ENCODE results near the gene ARHGAP24. TPM values are rescaled to one million over a fixed set of nuclear protein-coding genes. Genes with fewer than 3 reads are reported as not detected.

The ARHGAP24 gene
- total and polyA plus RNA-seq, 2 experiments from 2014 or later: 0.21 to 0.36 TPM

DNA sequence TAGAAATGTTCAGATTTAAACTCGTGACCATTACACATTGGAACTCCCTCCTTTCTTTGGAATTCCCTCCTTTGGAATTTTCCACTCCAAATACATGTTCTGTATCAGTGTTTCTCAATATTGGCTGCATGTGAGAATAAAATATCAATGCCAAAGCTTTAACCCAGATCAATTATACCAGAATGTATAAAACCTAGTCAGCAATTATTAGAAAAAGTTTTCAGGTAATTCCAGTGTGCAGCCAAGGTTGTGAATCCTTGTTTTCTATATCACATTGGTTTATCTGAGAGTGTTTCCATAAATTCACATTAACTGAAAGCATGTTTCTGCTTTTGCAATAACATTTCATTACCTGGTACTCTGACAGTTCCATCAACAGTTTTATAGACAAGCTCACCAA lies 490.6 kb downstream of the ARHGAP24 start (continued):
- TF ChIP-seq, protein P1, sequence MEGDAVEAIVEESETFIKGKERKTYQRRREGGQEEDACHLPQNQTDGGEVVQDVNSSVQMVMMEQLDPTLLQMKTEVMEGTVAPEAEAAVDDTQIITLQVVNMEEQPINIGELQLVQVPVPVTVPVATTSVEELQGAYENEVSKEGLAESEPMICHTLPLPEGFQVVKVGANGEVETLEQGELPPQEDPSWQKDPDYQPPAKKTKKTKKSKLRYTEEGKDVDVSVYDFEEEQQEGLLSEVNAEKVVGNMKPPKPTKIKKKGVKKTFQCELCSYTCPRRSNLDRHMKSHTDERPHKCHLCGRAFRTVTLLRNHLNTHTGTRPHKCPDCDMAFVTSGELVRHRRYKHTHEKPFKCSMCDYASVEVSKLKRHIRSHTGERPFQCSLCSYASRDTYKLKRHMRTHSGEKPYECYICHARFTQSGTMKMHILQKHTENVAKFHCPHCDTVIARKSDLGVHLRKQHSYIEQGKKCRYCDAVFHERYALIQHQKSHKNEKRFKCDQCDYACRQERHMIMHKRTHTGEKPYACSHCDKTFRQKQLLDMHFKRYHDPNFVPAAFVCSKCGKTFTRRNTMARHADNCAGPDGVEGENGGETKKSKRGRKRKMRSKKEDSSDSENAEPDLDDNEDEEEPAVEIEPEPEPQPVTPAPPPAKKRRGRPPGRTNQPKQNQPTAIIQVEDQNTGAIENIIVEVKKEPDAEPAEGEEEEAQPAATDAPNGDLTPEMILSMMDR (conservative IDR thresholded peaks at IDR 0.05; ENCODE audit: low read depth in 2 of 2): no peak
- TF ChIP-seq POLR2AphosphoS5 (IDR thresholded peaks at IDR 0.05; ENCODE audit: low read depth): no peak
- no peak for TF ChIP-seq STAT1 (IDR thresholded peaks at IDR 0.05; ENCODE audit: unreplicated experiment)
- TF ChIP-seq, protein P2, sequence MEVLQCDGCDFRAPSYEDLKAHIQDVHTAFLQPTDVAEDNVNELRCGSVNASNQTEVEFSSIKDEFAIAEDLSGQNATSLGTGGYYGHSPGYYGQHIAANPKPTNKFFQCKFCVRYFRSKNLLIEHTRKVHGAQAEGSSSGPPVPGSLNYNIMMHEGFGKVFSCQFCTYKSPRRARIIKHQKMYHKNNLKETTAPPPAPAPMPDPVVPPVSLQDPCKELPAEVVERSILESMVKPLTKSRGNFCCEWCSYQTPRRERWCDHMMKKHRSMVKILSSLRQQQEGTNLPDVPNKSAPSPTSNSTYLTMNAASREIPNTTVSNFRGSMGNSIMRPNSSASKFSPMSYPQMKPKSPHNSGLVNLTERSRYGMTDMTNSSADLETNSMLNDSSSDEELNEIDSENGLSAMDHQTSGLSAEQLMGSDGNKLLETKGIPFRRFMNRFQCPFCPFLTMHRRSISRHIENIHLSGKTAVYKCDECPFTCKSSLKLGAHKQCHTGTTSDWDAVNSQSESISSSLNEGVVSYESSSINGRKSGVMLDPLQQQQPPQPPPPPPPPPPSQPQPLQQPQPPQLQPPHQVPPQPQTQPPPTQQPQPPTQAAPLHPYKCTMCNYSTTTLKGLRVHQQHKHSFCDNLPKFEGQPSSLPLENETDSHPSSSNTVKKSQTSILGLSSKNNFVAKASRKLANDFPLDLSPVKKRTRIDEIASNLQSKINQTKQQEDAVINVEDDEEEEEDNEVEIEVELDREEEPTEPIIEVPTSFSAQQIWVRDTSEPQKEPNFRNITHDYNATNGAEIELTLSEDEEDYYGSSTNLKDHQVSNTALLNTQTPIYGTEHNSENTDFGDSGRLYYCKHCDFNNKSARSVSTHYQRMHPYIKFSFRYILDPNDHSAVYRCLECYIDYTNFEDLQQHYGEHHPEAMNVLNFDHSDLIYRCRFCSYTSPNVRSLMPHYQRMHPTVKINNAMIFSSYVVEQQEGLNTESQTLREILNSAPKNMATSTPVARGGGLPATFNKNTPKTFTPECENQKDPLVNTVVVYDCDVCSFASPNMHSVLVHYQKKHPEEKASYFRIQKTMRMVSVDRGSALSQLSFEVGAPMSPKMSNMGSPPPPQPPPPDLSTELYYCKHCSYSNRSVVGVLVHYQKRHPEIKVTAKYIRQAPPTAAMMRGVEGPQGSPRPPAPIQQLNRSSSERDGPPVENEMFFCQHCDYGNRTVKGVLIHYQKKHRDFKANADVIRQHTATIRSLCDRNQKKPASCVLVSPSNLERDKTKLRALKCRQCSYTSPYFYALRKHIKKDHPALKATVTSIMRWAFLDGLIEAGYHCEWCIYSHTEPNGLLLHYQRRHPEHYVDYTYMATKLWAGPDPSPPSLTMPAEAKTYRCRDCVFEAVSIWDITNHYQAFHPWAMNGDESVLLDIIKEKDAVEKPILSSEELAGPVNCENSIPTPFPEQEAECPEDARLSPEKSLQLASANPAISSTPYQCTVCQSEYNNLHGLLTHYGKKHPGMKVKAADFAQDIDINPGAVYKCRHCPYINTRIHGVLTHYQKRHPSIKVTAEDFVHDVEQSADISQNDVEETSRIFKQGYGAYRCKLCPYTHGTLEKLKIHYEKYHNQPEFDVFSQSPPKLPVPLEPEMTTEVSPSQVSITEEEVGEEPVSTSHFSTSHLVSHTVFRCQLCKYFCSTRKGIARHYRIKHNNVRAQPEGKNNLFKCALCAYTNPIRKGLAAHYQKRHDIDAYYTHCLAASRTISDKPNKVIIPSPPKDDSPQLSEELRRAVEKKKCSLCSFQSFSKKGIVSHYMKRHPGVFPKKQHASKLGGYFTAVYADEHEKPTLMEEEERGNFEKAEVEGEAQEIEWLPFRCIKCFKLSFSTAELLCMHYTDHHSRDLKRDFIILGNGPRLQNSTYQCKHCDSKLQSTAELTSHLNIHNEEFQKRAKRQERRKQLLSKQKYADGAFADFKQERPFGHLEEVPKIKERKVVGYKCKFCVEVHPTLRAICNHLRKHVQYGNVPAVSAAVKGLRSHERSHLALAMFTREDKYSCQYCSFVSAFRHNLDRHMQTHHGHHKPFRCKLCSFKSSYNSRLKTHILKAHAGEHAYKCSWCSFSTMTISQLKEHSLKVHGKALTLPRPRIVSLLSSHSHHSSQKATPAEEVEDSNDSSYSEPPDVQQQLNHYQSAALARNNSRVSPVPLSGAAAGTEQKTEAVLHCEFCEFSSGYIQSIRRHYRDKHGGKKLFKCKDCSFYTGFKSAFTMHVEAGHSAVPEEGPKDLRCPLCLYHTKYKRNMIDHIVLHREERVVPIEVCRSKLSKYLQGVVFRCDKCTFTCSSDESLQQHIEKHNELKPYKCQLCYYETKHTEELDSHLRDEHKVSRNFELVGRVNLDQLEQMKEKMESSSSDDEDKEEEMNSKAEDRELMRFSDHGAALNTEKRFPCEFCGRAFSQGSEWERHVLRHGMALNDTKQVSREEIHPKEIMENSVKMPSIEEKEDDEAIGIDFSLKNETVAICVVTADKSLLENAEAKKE (CRISPR knock-in tag; IDR thresholded peaks at IDR 0.05): no peak
- no peak for TF ChIP-seq JUNB (IDR thresholded peaks at IDR 0.05; ENCODE audit: unreplicated experiment)

DNA sequence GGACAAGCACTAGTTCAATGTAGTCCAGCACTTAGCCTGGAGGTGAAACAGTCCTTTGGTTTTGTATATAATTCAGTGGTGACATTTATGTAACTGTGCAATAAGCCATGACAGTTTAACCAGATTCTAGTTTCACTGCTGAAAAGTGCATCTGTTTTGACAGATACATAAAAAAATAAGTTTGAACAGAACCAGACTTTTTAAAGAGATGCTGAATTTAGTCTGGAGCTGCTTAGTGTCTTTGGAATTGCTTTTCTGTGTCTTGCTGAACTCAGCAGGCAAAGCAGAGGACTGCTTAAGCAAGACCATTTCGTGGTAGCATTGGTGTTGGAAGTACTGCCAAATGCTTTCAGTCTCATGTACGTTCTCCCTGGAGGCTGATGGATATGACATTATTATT lies 491.4 kb downstream of the ARHGAP24 start:
- Mint-ChIP-seq H3K4me3 (no peak overlapping the region), H3K4me1 (no peaks in the 10 kb centered on the region), H3K9me3 (no peaks in the 10 kb centered on the region; the same call in 2 of the 3 replicates), H3K27me3 (ENCODE audit: insufficient read depth, low read depth, poor library complexity) (no peaks in the 10 kb centered on the region), H3K36me3 (ENCODE audit: low read depth) (no peaks in the 10 kb centered on the region), H3K27ac (no peak overlapping the region)
- no peaks in the 10 kb centered on the region for H3K27me3 ChIP-seq (ENCODE audit: insufficient read depth)
- no peak overlapping the region for H2AFZ ChIP-seq
- no peaks in the 10 kb centered on the region for H4K20me1 ChIP-seq (replicated peaks; ENCODE audit: insufficient read depth)
- H3F3A ChIP-seq (replicated peaks; ENCODE audit: low read depth): no peaks in the 10 kb centered on the region
- ATAC-seq: no peak
- no peak overlapping the region for H3K4me2 ChIP-seq
- no peaks in the 10 kb centered on the region for H3K36me3 ChIP-seq (ENCODE audit: insufficient read depth)
- H3K4me1 ChIP-seq (ENCODE audit: insufficient read depth): no peaks in the 10 kb centered on the region
- no peak overlapping the region for H3K4me3 ChIP-seq
- no peak for DNase-seq (ENCODE audit: low spot score)
- no peaks in the 10 kb centered on the region for H3K79me2 ChIP-seq (replicated peaks; ENCODE audit: insufficient read depth)
- no peaks in the 10 kb centered on the region for H3K9me2 ChIP-seq (ENCODE audit: insufficient read depth)
- H3K27ac ChIP-seq (ENCODE audit: low read depth): no peak overlapping the region
- TF ChIP-seq CREB1 (CRISPR knock-in tag; IDR thresholded peaks at IDR 0.05; ENCODE audit: low read depth): no peak
- TF ChIP-seq EZH2phosphoT487 (IDR thresholded peaks at IDR 0.05; ENCODE audit: unreplicated experiment): no peak
- TF ChIP-seq, protein P1 (conservative IDR thresholded peaks at IDR 0.05; ENCODE audit: low read depth in 2 of 2): no peak
- no peak for TF ChIP-seq ZNF331 (CRISPR knock-in tag; IDR thresholded peaks at IDR 0.05; ENCODE audit: low read depth)
- TF ChIP-seq NANOG (IDR thresholded peaks at IDR 0.05; ENCODE audit: borderline replicate concordance): no peak
- TF ChIP-seq EZH2 (IDR thresholded peaks at IDR 0.05; ENCODE audit: low read depth, unreplicated experiment): no peak
- TF ChIP-seq, protein P3, sequence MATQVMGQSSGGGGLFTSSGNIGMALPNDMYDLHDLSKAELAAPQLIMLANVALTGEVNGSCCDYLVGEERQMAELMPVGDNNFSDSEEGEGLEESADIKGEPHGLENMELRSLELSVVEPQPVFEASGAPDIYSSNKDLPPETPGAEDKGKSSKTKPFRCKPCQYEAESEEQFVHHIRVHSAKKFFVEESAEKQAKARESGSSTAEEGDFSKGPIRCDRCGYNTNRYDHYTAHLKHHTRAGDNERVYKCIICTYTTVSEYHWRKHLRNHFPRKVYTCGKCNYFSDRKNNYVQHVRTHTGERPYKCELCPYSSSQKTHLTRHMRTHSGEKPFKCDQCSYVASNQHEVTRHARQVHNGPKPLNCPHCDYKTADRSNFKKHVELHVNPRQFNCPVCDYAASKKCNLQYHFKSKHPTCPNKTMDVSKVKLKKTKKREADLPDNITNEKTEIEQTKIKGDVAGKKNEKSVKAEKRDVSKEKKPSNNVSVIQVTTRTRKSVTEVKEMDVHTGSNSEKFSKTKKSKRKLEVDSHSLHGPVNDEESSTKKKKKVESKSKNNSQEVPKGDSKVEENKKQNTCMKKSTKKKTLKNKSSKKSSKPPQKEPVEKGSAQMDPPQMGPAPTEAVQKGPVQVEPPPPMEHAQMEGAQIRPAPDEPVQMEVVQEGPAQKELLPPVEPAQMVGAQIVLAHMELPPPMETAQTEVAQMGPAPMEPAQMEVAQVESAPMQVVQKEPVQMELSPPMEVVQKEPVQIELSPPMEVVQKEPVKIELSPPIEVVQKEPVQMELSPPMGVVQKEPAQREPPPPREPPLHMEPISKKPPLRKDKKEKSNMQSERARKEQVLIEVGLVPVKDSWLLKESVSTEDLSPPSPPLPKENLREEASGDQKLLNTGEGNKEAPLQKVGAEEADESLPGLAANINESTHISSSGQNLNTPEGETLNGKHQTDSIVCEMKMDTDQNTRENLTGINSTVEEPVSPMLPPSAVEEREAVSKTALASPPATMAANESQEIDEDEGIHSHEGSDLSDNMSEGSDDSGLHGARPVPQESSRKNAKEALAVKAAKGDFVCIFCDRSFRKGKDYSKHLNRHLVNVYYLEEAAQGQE (IDR thresholded peaks at IDR 0.05; ENCODE audit: unreplicated experiment): no peak
